SK-N-SH (cell line): ENCODE measurements around the gene PKNOX1. TPM values are rescaled to one million over a fixed set of nuclear protein-coding genes. Genes with fewer than 3 reads are reported as not detected.
"Not testable (repeated sequence)": the region's sequence is repeated elsewhere in the genome, so short reads cannot be mapped to it uniquely, and the experiment has no call there.

Source experiments
- CTCF ChIA-PET: fragments of 300-600, 350-600 bp; formaldehyde crosslinking; extraction: SDS; loops from one replicate; lab custom pipeline; 2021; lab: Yijun Ruan, JAX
- POLR2A ChIA-PET: fragments of 350-600 bp; sonication (Branson Sonifier 250); formaldehyde crosslinking; extraction: SDS; loops from one replicate; lab custom pipeline; 2020; ENCODE audit warnings: antibody characterized with exemption, inconsistent platforms; lab: Yijun Ruan, JAX
- DNase-seq: peaks from one replicate; pipeline ENCODE4 v3.0.0; 2012
- H2AFZ ChIP-seq: fragments of 200-600 bp; sonication (generic); 2 replicates; pipeline ENCODE4 v1.8.1; 2016; ENCODE audit warnings: antibody characterized with exemption, mild to moderate bottlenecking, low read depth
- H3F3A ChIP-seq: fragments of 200-600 bp; sonication (generic); replicated peaks from 2 replicates; pipeline ENCODE3; 2016; ENCODE audit warnings: antibody characterized with exemption, mild to moderate bottlenecking; ENCODE audit not compliant: insufficient read depth
- H3K27ac ChIP-seq, 2 experiments: fragments of 200-500 bp in 1 of 2; fragments of 200-600 bp in 1 of 2; sonication (Bioruptor generic) in 1 of 2; sonication (generic), shearing (Covaris generic) in 1 of 2; 2 replicates each; pipeline versions ENCODE4 v1.5.1 to v1.6.1; 2014 to 2016; ENCODE audit warnings: low read depth in 2 of 2, inconsistent platforms in 1 of 2, low read length in 1 of 2, mild to moderate bottlenecking in 1 of 2, mixed read lengths in 1 of 2
- H3K27me3 ChIP-seq: fragments of 200-600 bp; sonication (generic), shearing (Covaris generic); 2 replicates; pipeline ENCODE4 v1.6.1; 2016; ENCODE audit warnings: mixed run types; ENCODE audit not compliant: insufficient read depth
- H3K36me3 ChIP-seq, 2 experiments: fragments of 200-500 bp in 1 of 2; fragments of 200-600 bp in 1 of 2; sonication (Bioruptor generic) in 1 of 2; sonication (generic) in 1 of 2; replicated peaks in 1 of 2; 2 replicates each; pipeline versions ENCODE3 to v1.5.1; 2014 to 2016; ENCODE audit warnings: low read length in 1 of 2, mild to moderate bottlenecking in 1 of 2; ENCODE audit not compliant: insufficient read depth in 2 of 2, control insufficient read depth in 1 of 2
- H3K4me1 ChIP-seq, 2 experiments: fragments of 200-500 bp in 1 of 2; fragments of 200-600 bp in 1 of 2; sonication (Bioruptor generic) in 1 of 2; sonication (generic), shearing (Covaris generic) in 1 of 2; 2 replicates each; pipeline versions ENCODE4 v1.5.1 to v1.6.1; 2014 to 2016; ENCODE audit warnings: low read depth in 1 of 2, low read length in 1 of 2, mixed run types in 1 of 2; ENCODE audit not compliant: insufficient read depth in 2 of 2, control insufficient read depth in 1 of 2
- H3K4me2 ChIP-seq: fragments of 200-600 bp; sonication (generic), shearing (Covaris generic); 2 replicates; pipeline ENCODE4 v1.6.1; 2017; ENCODE audit warnings: mixed run types
- H3K4me3 ChIP-seq, 2 experiments: fragments of 200-500 bp in 1 of 2; fragments of 200-600 bp in 1 of 2; sonication (Bioruptor generic) in 1 of 2; sonication (generic), shearing (Covaris generic) in 1 of 2; 2 replicates each; pipeline versions ENCODE4 v1.5.1 to v1.8.1; 2014 to 2016; ENCODE audit warnings: low read depth in 2 of 2, inconsistent platforms in 1 of 2, low read length in 1 of 2, mild to moderate bottlenecking in 1 of 2, mixed read lengths in 1 of 2, moderate library complexity in 1 of 2
- H3K79me2 ChIP-seq: fragments of 200-600 bp; sonication (generic); 2 replicates; pipeline ENCODE4 v1.8.1; 2017; ENCODE audit warnings: mild to moderate bottlenecking; ENCODE audit not compliant: insufficient read depth
- H3K9ac ChIP-seq: fragments of 200-600 bp; sonication (generic); 2 replicates; pipeline ENCODE4 v1.6.1; 2017; ENCODE audit warnings: mixed run types
- H3K9me2 ChIP-seq: fragments of 200-600 bp; sonication (generic); 2 replicates; pipeline ENCODE4 v1.6.1; 2017; ENCODE audit warnings: mixed run types
- H3K9me3 ChIP-seq: fragments of 200-600 bp; sonication (generic); 2 replicates; pipeline ENCODE4 v1.6.1; 2017; ENCODE audit warnings: mixed run types, mild to moderate bottlenecking, moderate library complexity
- H4K20me1 ChIP-seq: fragments of 200-600 bp; sonication (generic); 2 replicates; pipeline ENCODE4 v1.6.1; 2017; ENCODE audit warnings: mild to moderate bottlenecking, mixed run types; ENCODE audit not compliant: insufficient read depth
- EP300 ChIP-seq, 2 experiments: IDR thresholded peaks; 2 replicates each; pipeline versions ENCODE4 v1.4.0 to v1.6.1; 2012; ENCODE audit warnings: borderline replicate concordance in 1 of 2, low read depth in 1 of 2, low read length in 1 of 2
- EZH2phosphoT487 ChIP-seq: fragments of 200-600 bp; sonication (generic); IDR thresholded peaks from 2 replicates; pipeline ENCODE4 v1.6.1; 2017; ENCODE audit warnings: low read depth, mixed run types, mild to moderate bottlenecking, antibody characterized with exemption, moderate library complexity, borderline replicate concordance
- FOXJ3 ChIP-seq: sonication (generic); formaldehyde crosslinking; IDR thresholded peaks from 2 replicates; pipeline ENCODE4 v1.5.1; 2020; ENCODE audit warnings: mild to moderate bottlenecking, missing genetic modification reagents
- FOXM1 ChIP-seq: IDR thresholded peaks from 2 replicates; pipeline ENCODE4 v1.4.0; 2012; ENCODE audit warnings: low read depth, mild to moderate bottlenecking
- GABPA ChIP-seq: IDR thresholded peaks from 2 replicates; pipeline ENCODE4 v1.4.0; 2012; ENCODE audit warnings: low read depth, mild to moderate bottlenecking
- GATA2 ChIP-seq: sonication (generic); formaldehyde crosslinking; IDR thresholded peaks from 2 replicates; pipeline ENCODE4 v1.5.0; 2020; ENCODE audit warnings: mild to moderate bottlenecking, missing genetic modification reagents
- JUND ChIP-seq: IDR thresholded peaks from 2 replicates; pipeline ENCODE4 v1.4.0; 2012
- MEF2A ChIP-seq: IDR thresholded peaks from 2 replicates; pipeline ENCODE4 v1.4.0; 2012; ENCODE audit warnings: low read depth, borderline replicate concordance
- MXI1 ChIP-seq: IDR thresholded peaks from 2 replicates; pipeline ENCODE4 v1.6.1; 2012; ENCODE audit warnings: mild to moderate bottlenecking, low read depth, low read length, improper control_type of control experiment
- POLR2AphosphoS5 ChIP-seq: IDR thresholded peaks from 2 replicates; pipeline ENCODE4 v1.6.1; 2012; ENCODE audit warnings: low read depth, low read length
- RCOR1 ChIP-seq: fragments of 150-350 bp; IDR thresholded peaks from 2 replicates; pipeline ENCODE4 v1.6.1; 2017; ENCODE audit warnings: antibody characterized with exemption, low read length
- RXRA ChIP-seq: IDR thresholded peaks from 2 replicates; pipeline ENCODE4 v1.4.0; 2012; ENCODE audit warnings: low read depth, mild to moderate bottlenecking, borderline replicate concordance
- SMC3 ChIP-seq: IDR thresholded peaks from 2 replicates; pipeline ENCODE4 v1.6.1; 2012; ENCODE audit warnings: low read depth, low read length, improper control_type of control experiment
- TCF12 ChIP-seq: IDR thresholded peaks from 2 replicates; pipeline ENCODE4 v1.4.0; 2012
- TEAD4 ChIP-seq: IDR thresholded peaks from 2 replicates; pipeline ENCODE4 v1.4.0; 2012; ENCODE audit warnings: mild to moderate bottlenecking, borderline replicate concordance; ENCODE audit not compliant: insufficient read depth
- YY1 ChIP-seq: IDR thresholded peaks from 2 replicates; pipeline ENCODE4 v1.4.0; 2012; ENCODE audit warnings: low read depth, mild to moderate bottlenecking
- WGBS: methylation state at CpG from one replicate; pipeline ENCODE4 v1.1.6; 2017; ENCODE audit warnings: low lambda C conversion rate; 5-methylcytosine and 5-hydroxymethylcytosine counted together
- polyA plus RNA-seq, 3 experiments: library from polyadenylated mRNA; depleted of rRNA; stranded (reverse); fragments of >200 nt; gene quantifications; 2 replicates each; pipeline ENCODE4 v1.2.3, GENCODE V29; 2012
- TF ChIP-seq, protein P1 (sequence below): IDR thresholded peaks from 2 replicates; pipeline ENCODE4 v1.4.0; 2012; ENCODE audit warnings: low read depth
- TF ChIP-seq, protein P2 (sequence below): IDR thresholded peaks from 2 replicates; pipeline ENCODE4 v1.6.1; 2012; ENCODE audit warnings: mild to moderate bottlenecking, low read depth, low read length, moderate library complexity

Gene PKNOX1
- polyA plus RNA-seq, 1 of the 3 experiments (the other 2 are of a cell fraction), result 21.7 TPM

DNA sequence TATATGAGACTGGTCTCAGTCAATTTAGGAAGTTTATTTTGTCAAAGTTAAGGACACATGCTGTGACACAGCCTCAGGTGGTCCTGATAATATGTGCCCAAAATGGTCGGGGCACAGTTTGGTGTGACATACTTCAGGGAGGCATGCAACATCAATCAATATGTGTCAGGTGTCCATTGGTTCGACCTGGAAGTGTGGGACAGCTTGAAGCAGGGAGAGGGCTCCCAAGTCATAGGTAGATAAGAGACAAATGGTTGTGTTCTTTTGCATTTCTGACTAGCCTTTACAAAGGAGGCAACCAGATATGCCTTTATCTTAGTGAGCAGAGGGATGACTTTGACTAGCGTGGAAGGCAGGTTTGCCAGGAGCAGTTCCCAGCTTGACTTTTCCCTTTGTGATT is 44.4 kb upstream of the PKNOX1 start:
- Histone ChIP-seq H3K27ac (no peak overlapping the region), H3K9me2 (no peaks in the 10 kb centered on the region), H3K9me3 (no peaks in the 10 kb centered on the region), H3K79me2 (no peaks in the 10 kb centered on the region), H3F3A (no peaks in the 10 kb centered on the region), H2AFZ (no peak overlapping the region), H4K20me1 (no peaks in the 10 kb centered on the region), H3K9ac (no peak overlapping the region), H3K36me3 (no peaks in the 10 kb centered on the region), H3K4me1 (no peaks in the 10 kb centered on the region), H3K4me3 (no peak overlapping the region), H3K27me3 (no peaks in the 10 kb centered on the region), H3K4me2 (no peak overlapping the region)
- ChIA-PET POLR2A (no interaction called here), CTCF (no interaction called here)
- WGBS, result 64% methylated on average over 3 of the region's 3 CpGs
- no peak for DNase-seq
- no peak for TF ChIP-seq SMC3
- TF ChIP-seq TCF12, result no peak
- no peak for TF ChIP-seq JUND
- TF ChIP-seq FOXJ3 (CRISPR knock-in tag), result no peak
- TF ChIP-seq RCOR1, result no peak
- TF ChIP-seq, protein P1, sequence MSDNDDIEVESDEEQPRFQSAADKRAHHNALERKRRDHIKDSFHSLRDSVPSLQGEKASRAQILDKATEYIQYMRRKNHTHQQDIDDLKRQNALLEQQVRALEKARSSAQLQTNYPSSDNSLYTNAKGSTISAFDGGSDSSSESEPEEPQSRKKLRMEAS, result no peak
- no peak for TF ChIP-seq RXRA
- TF ChIP-seq EP300 (IDR thresholded peaks at IDR 0.05; ENCODE audit: borderline replicate concordance in 1 of 2, low read depth in 1 of 2, low read length in 1 of 2), result no peak
- no peak for TF ChIP-seq MEF2A
- TF ChIP-seq, protein P2, sequence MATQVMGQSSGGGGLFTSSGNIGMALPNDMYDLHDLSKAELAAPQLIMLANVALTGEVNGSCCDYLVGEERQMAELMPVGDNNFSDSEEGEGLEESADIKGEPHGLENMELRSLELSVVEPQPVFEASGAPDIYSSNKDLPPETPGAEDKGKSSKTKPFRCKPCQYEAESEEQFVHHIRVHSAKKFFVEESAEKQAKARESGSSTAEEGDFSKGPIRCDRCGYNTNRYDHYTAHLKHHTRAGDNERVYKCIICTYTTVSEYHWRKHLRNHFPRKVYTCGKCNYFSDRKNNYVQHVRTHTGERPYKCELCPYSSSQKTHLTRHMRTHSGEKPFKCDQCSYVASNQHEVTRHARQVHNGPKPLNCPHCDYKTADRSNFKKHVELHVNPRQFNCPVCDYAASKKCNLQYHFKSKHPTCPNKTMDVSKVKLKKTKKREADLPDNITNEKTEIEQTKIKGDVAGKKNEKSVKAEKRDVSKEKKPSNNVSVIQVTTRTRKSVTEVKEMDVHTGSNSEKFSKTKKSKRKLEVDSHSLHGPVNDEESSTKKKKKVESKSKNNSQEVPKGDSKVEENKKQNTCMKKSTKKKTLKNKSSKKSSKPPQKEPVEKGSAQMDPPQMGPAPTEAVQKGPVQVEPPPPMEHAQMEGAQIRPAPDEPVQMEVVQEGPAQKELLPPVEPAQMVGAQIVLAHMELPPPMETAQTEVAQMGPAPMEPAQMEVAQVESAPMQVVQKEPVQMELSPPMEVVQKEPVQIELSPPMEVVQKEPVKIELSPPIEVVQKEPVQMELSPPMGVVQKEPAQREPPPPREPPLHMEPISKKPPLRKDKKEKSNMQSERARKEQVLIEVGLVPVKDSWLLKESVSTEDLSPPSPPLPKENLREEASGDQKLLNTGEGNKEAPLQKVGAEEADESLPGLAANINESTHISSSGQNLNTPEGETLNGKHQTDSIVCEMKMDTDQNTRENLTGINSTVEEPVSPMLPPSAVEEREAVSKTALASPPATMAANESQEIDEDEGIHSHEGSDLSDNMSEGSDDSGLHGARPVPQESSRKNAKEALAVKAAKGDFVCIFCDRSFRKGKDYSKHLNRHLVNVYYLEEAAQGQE, result no peak
- TF ChIP-seq FOXM1, result no peak

DNA sequence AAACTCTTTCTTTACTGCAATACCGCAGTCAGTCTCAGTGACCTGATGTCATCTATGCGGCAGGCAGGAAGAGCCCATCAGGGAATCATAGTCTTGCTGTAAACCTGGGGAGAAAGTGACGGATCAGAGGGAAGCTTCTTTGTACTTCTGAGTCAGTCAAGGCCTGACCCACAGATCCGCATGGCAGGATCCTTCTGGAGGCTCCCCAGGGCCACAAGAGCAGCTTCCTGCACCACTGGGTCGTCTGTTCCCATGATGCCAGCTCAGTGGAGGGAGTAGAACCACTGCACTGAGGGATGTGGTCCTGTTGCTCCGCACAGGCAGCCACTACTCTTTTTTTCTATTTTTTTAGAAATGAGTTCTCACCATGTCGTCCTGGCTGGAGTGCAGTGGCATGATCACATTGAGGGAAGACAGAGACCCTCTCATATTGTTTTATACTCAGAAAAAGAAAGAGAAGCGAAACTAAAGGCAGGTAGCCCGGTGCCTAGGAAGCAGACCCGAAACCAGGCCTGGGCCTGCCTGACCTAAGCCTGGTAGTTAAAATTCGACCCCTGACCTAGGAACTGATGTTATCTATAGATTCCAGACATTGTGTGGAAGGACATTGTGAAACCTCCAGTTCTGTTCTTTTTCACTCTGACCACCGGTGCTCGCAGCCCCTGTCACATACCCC is 42.7 kb upstream of the PKNOX1 start:
- no peak overlapping the region for H3K4me2 ChIP-seq
- H3K36me3 ChIP-seq, result no peaks in the 10 kb centered on the region
- ChIA-PET CTCF (no interaction called here), POLR2A (no interaction called here)
- H4K20me1 ChIP-seq, result no peaks in the 10 kb centered on the region
- 82% methylated on average over 13 of the region's 13 CpGs for WGBS
- no peaks in the 10 kb centered on the region for H3K9me3 ChIP-seq
- H3K4me3 ChIP-seq, result no peak overlapping the region
- H3K9ac ChIP-seq, result no peak overlapping the region
- no peaks in the 10 kb centered on the region for H3K9me2 ChIP-seq
- no peaks in the 10 kb centered on the region for H3K4me1 ChIP-seq
- TF ChIP-seq TEAD4, result no peak
- no peak for TF ChIP-seq EZH2phosphoT487
- TF ChIP-seq POLR2AphosphoS5, result no peak
- no peak for TF ChIP-seq GABPA
- no peak for TF ChIP-seq YY1
- no peak for TF ChIP-seq GATA2 (CRISPR knock-in tag)
- no peak for TF ChIP-seq MXI1
- H3K27ac ChIP-seq, result no peak overlapping the region
- H3K27me3 ChIP-seq, result no peaks in the 10 kb centered on the region
- H3F3A ChIP-seq, result no peaks in the 10 kb centered on the region
- no peak for DNase-seq
- H3K79me2 ChIP-seq, result no peaks in the 10 kb centered on the region
- no peak overlapping the region for H2AFZ ChIP-seq

DNA sequence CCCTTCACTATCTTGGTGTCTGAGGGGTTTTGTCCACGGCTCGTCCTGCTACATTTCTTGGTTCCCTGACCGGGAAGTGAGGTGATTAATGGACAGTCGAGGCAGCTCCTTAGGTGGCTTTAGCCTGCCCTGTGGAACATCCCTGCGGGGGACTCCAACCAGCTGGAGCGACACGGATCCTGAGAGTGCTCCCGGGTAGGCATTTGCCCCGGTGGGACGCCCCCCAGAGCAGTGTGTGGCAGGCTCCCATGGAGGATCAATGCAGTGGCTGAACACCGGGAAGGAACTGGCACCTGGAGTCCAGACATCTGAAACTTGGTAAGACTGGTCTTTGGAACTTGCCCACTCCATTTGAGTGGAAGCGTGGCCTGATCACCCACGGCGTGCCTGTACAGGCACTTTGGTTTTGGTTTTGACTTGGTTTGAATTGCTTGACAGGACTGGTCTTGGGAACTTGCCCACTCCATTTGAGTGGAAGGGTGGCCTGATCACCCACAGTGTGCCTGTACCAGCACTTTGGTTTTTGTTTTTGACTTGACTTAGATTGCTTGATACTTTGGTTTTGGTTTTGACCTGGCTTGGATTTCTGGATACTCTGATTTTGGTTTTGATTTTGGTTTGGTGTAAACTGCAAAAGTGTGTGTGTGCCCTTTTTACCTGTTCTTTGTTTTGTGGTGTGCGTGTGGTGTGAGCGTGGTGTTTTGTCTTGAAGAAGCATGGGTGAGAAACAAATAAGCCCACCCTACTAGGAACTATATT is 41.8 kb upstream of the PKNOX1 start:
- CTCF ChIA-PET, H3K4me1 ChIP-seq, POLR2A ChIA-PET, H3K9ac ChIP-seq, H3K79me2 ChIP-seq, H3K4me3 ChIP-seq, H2AFZ ChIP-seq, H3F3A ChIP-seq, H3K27ac ChIP-seq, DNase-seq, H3K4me2 ChIP-seq, H3K9me3 ChIP-seq, H3K9me2 ChIP-seq, H3K36me3 ChIP-seq, H4K20me1 ChIP-seq, H3K27me3 ChIP-seq: not testable (repeated sequence)
- WGBS, result 95% methylated on average over 6 of the region's 16 CpGs
